Measurements from ENCODE around the gene PRDX5.

PRDX5 gene

DNA sequence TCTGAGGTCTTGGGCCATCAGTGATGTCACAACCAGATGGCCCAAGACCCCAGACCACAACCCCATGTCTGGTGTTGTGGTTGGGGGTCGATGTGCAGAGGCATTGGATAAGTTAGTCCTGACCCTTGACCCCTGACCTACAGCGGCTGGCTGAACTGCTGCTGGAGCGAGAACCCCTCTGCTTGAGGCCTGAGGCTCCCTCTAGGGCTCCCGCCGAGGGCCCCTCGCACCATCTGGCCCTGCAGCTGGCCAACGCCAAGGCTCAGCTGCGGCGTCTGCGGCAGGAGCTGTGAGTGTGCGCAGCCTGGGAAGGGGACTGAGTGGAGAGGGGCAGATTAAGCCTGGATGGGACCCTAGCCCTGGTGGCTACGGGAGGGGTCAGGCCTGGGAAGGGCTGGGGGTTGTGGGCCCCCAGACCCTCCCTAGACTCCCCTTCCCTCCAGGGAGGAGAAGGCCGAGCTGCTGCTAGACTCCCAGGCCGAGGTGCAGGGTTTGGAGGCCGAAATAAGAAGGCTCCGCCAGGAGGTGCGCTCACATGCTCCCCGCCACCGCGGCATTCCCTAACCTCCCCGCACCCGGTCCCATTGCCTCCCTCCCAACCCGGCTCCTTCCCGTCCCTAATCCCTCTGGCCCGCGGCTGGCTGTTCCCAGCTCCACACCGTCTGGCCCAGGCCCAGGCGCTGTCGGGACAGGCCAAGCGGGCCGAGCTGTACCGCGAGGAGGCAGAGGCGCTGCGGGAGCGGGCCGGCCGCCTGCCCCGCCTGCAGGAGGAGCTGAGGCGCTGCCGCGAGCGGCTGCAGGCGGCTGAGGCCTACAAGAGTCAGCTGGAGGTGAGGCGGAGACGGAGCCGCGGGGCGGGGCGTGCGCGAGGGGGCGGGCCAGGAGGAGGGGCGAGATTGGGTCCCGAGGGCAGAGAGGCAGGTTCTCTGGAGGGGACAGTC is 24.2 kb downstream of the PRDX5 start:
- TF ChIP-seq, protein P1, sequence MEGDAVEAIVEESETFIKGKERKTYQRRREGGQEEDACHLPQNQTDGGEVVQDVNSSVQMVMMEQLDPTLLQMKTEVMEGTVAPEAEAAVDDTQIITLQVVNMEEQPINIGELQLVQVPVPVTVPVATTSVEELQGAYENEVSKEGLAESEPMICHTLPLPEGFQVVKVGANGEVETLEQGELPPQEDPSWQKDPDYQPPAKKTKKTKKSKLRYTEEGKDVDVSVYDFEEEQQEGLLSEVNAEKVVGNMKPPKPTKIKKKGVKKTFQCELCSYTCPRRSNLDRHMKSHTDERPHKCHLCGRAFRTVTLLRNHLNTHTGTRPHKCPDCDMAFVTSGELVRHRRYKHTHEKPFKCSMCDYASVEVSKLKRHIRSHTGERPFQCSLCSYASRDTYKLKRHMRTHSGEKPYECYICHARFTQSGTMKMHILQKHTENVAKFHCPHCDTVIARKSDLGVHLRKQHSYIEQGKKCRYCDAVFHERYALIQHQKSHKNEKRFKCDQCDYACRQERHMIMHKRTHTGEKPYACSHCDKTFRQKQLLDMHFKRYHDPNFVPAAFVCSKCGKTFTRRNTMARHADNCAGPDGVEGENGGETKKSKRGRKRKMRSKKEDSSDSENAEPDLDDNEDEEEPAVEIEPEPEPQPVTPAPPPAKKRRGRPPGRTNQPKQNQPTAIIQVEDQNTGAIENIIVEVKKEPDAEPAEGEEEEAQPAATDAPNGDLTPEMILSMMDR (IDR thresholded peaks at IDR 0.05; ENCODE audit: poor library complexity, severe bottlenecking) = peak; percentile 67
- Histone ChIP-seq H3K36me3 (ENCODE audit: low read depth) (no peaks in the 10 kb centered on the region), H3K9me3 (ENCODE audit: severe bottlenecking) (no peaks in the 10 kb centered on the region), H3K4me1 (ENCODE audit: insufficient read depth, poor library complexity, severe bottlenecking) (peaks cover 5% of the 10 kb centered on the region), H3K27ac (ENCODE audit: poor library complexity, severe bottlenecking) (peak overlapping the region; percentile 50), H3K4me3 (ENCODE audit: severe bottlenecking) (peak overlapping the region; percentile 26), H3K27me3 (ENCODE audit: insufficient read depth, poor library complexity, severe bottlenecking) (no peaks in the 10 kb centered on the region)
- DNase-seq (ENCODE audit: low spot score) (peak; percentile 88), ATAC-seq (ENCODE audit: low read depth) (peak; percentile 87)

DNA sequence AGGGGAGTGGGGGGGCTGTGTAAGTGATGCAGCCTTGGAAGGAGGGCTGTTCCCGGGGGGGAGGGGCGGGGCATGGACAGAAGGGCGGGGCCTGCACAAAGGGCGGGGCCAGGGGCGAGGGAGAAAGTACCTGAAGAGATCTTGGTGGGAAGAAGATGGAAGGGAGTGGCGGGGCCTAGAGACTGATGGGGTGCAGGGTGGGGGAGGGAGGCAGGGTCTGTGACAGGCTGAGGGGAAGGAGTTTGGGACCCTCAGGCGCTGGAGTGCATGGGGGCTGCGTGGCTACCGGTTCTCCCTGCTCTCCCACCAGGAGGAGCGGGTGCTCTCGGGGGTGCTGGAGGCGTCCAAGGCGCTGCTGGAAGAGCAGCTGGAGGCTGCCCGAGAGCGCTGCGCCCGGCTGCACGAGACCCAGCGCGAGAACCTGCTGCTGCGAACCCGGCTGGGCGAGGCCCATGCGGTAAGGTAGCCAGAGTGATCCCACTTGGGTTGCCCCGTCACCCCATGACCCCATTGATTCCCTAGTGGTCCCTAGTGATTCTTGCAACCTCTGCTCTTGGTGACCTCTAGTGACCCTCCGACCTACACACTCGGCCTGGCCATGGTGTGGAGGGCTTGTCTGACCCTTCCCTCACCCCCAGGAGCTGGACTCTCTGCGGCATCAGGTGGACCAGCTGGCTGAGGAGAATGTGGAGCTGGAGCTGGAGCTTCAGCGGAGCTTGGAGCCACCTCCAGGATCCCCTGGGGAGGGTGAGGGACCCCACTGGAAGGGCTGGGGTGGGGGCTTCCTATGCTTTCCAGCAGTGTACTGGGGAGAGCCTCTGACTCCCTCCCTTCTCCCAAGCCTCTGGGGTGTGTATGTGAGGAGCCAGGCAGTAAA is 25.2 kb downstream of the PRDX5 start:
- H3K4me1 ChIP-seq (ENCODE audit: insufficient read depth, poor library complexity, severe bottlenecking) = peaks cover 11% of the 10 kb centered on the region
- no peaks in the 10 kb centered on the region for H3K9me3 ChIP-seq (ENCODE audit: severe bottlenecking)
- H3K36me3 ChIP-seq (ENCODE audit: low read depth) = no peaks in the 10 kb centered on the region
- H3K4me3 ChIP-seq (ENCODE audit: severe bottlenecking) = no peak overlapping the region
- DNase-seq (ENCODE audit: low spot score) (peak; percentile 58), ATAC-seq (ENCODE audit: low read depth) (no peak; the same call in 2 of the 3 replicates)
- peak overlapping the region; percentile 50 for H3K27ac ChIP-seq (ENCODE audit: poor library complexity, severe bottlenecking)
- TF ChIP-seq, protein P1 (IDR thresholded peaks at IDR 0.05; ENCODE audit: poor library complexity, severe bottlenecking) = no peak
- no peaks in the 10 kb centered on the region for H3K27me3 ChIP-seq (ENCODE audit: insufficient read depth, poor library complexity, severe bottlenecking)

DNA sequence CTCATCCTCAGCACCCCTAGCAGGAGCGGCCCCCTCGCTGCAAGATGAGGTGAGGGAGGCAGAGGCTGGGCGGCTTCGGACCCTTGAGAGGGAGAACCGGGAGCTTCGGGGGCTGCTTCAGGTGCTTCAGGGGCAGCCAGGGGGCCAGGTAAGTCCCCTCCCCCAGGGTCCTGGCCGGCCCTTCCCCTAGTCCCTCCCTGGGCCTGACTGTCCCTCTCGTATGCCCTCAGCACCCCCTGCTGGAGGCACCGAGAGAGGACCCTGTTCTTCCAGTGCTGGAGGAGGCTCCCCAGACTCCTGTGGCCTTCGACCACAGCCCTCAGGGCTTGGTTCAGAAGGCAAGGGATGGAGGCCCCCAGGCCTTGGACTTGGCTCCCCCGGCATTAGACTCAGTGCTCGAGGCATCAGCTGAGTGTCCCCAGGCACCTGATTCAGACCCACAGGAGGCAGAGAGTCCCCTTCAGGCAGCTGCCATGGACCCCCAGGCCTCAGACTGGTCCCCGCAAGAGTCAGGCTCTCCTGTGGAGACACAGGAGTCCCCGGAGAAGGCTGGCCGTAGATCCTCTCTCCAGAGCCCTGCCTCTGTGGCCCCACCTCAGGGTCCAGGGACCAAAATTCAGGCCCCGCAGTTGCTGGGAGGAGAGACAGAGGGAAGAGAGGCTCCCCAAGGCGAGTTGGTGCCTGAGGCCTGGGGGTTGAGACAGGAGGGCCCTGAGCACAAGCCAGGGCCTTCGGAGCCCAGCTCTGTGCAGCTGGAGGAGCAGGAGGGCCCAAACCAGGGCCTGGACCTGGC is 26.0 kb downstream of the PRDX5 start:
- DNase-seq (ENCODE audit: low spot score) = peak; percentile 65
- Histone ChIP-seq H3K36me3 (ENCODE audit: low read depth) (no peaks in the 10 kb centered on the region), H3K27ac (ENCODE audit: poor library complexity, severe bottlenecking) (no peak overlapping the region), H3K4me3 (ENCODE audit: severe bottlenecking) (no peak overlapping the region), H3K27me3 (ENCODE audit: insufficient read depth, poor library complexity, severe bottlenecking) (no peaks in the 10 kb centered on the region), H3K9me3 (ENCODE audit: severe bottlenecking) (no peaks in the 10 kb centered on the region), H3K4me1 (ENCODE audit: insufficient read depth, poor library complexity, severe bottlenecking) (peaks cover 11% of the 10 kb centered on the region)
- TF ChIP-seq, protein P1 (IDR thresholded peaks at IDR 0.05; ENCODE audit: poor library complexity, severe bottlenecking) = no peak
- ATAC-seq (ENCODE audit: low read depth) = no peak

DNA sequence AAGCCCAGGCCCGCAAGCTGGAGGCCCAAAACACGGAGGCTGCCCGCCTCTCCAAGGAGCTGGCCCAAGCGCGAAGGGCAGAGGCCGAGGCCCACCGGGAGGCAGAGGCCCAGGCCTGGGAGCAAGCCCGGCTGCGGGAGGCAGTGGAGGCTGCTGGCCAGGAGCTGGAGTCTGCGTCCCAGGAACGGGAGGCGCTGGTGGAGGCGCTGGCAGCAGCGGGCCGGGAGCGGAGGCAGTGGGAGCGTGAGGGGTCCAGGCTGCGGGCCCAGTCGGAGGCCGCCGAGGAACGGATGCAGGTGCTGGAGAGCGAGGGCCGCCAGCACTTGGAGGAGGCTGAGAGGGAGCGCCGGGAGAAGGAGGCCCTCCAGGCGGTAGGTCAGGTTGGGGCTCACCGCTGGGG is 26.9 kb downstream of the PRDX5 start:
- TF ChIP-seq, protein P1 (IDR thresholded peaks at IDR 0.05; ENCODE audit: poor library complexity, severe bottlenecking) = no peak
- DNase-seq (ENCODE audit: low spot score) (peak; percentile 54), ATAC-seq (ENCODE audit: low read depth) (no peak)
- Histone ChIP-seq H3K27ac (ENCODE audit: poor library complexity, severe bottlenecking) (no peak overlapping the region), H3K4me1 (ENCODE audit: insufficient read depth, poor library complexity, severe bottlenecking) (peaks cover 11% of the 10 kb centered on the region), H3K4me3 (ENCODE audit: severe bottlenecking) (no peak overlapping the region), H3K27me3 (ENCODE audit: insufficient read depth, poor library complexity, severe bottlenecking) (no peaks in the 10 kb centered on the region), H3K9me3 (ENCODE audit: severe bottlenecking) (no peaks in the 10 kb centered on the region), H3K36me3 (ENCODE audit: low read depth) (no peaks in the 10 kb centered on the region)

Data from RWPE2 (cell line).